ENCODE data around the gene CDH1.

CDH1 gene

GRCh38 chr16:68734782-68735181 is 2.3 kb upstream of the CDH1 start:
- ATAC-seq (replicated peaks; ENCODE audit: extremely low read depth, poor library complexity, severe bottlenecking), result no peak
- Mint-ChIP-seq H3K36me3 (ENCODE audit: insufficient read depth) (peaks cover 3% of the 10 kb centered on the region), H3K4me3 (no peak overlapping the region), H3K9me3 (no peaks in the 10 kb centered on the region), H3K27ac (ENCODE audit: low read depth) (no peak overlapping the region), H3K4me1 (peaks cover 12% of the 10 kb centered on the region), H3K27me3 (peaks cover 50% of the 10 kb centered on the region)
- no peak for DNase-seq (ENCODE audit: low spot score in 2 of 2)

GRCh38 chr16:68736561-68736960 is 531 bp upstream of the CDH1 start:
- DNase-seq (ENCODE audit: low spot score in 2 of 2), result no peak
- Mint-ChIP-seq H3K9me3 (no peaks in the 10 kb centered on the region), H3K27me3 (peaks cover 50% of the 10 kb centered on the region), H3K4me1 (peaks cover 12% of the 10 kb centered on the region), H3K4me3 (peak overlapping the region; percentile 67), H3K27ac (ENCODE audit: low read depth) (peak overlapping the region; percentile 44), H3K36me3 (ENCODE audit: insufficient read depth) (peaks cover 3% of the 10 kb centered on the region)
- no peak for ATAC-seq (replicated peaks; ENCODE audit: extremely low read depth, poor library complexity, severe bottlenecking)

- peaks cover 12% of the 10 kb centered on the region for H3K4me1 Mint-ChIP-seq
- H3K27me3 Mint-ChIP-seq, result peaks cover 50% of the 10 kb centered on the region
- DNase-seq (ENCODE audit: low spot score in 2 of 2), result no peak
- peak overlapping the region; percentile 46 for H3K27ac Mint-ChIP-seq (ENCODE audit: low read depth)
- ATAC-seq (replicated peaks; ENCODE audit: extremely low read depth, poor library complexity, severe bottlenecking), result no peak
- H3K4me3 Mint-ChIP-seq, result peak overlapping the region; percentile 67
- peaks cover 3% of the 10 kb centered on the region for H3K36me3 Mint-ChIP-seq (ENCODE audit: insufficient read depth)
- no peaks in the 10 kb centered on the region for H3K9me3 Mint-ChIP-seq
Observed at GRCh38 chr16:68737730-68738629, 888 bp downstream of the CDH1 start.

- Mint-ChIP-seq H3K9me3 (no peaks in the 10 kb centered on the region), H3K27me3 (peaks cover 36% of the 10 kb centered on the region), H3K4me1 (peaks cover 12% of the 10 kb centered on the region), H3K36me3 (ENCODE audit: insufficient read depth) (peaks cover 3% of the 10 kb centered on the region), H3K4me3 (no peak overlapping the region), H3K27ac (ENCODE audit: low read depth) (no peak overlapping the region)
- ATAC-seq (replicated peaks; ENCODE audit: extremely low read depth, poor library complexity, severe bottlenecking), result no peak
- no peak for DNase-seq (ENCODE audit: low spot score in 2 of 2)
Observed at GRCh38 chr16:68739964-68740627, 3.0 kb downstream of the CDH1 start.

- H3K9me3 Mint-ChIP-seq, result no peaks in the 10 kb centered on the region
- H3K4me3 Mint-ChIP-seq, result no peak overlapping the region
- H3K27me3 Mint-ChIP-seq, result peaks cover 32% of the 10 kb centered on the region
- no peak for ATAC-seq (replicated peaks; ENCODE audit: extremely low read depth, poor library complexity, severe bottlenecking)
- DNase-seq (ENCODE audit: low spot score in 2 of 2), result no peak
- H3K27ac Mint-ChIP-seq (ENCODE audit: low read depth), result no peak overlapping the region
- H3K36me3 Mint-ChIP-seq (ENCODE audit: insufficient read depth), result peaks cover 3% of the 10 kb centered on the region
- peaks cover 12% of the 10 kb centered on the region for H3K4me1 Mint-ChIP-seq
Observed at GRCh38 chr16:68740628-68741346, 3.7 kb downstream of the CDH1 start.

- DNase-seq (ENCODE audit: low spot score in 2 of 2), result no peak
- Mint-ChIP-seq H3K4me1 (no peaks in the 10 kb centered on the region), H3K36me3 (ENCODE audit: insufficient read depth) (peaks cover under 1% of the 10 kb centered on the region), H3K27ac (ENCODE audit: low read depth) (no peak overlapping the region), H3K27me3 (peaks cover 3% of the 10 kb centered on the region), H3K9me3 (no peaks in the 10 kb centered on the region), H3K4me3 (no peak overlapping the region)
- no peak for ATAC-seq (replicated peaks; ENCODE audit: extremely low read depth, poor library complexity, severe bottlenecking)
Observed at GRCh38 chr16:68743664-68744063, 6.6 kb downstream of the CDH1 start.

- H3K4me1 Mint-ChIP-seq, result no peaks in the 10 kb centered on the region
- no peaks in the 10 kb centered on the region for H3K27me3 Mint-ChIP-seq
- H3K9me3 Mint-ChIP-seq, result no peaks in the 10 kb centered on the region
- no peak overlapping the region for H3K27ac Mint-ChIP-seq (ENCODE audit: low read depth)
- H3K4me3 Mint-ChIP-seq, result no peak overlapping the region
- H3K36me3 Mint-ChIP-seq (ENCODE audit: insufficient read depth), result no peaks in the 10 kb centered on the region
- ATAC-seq (replicated peaks; ENCODE audit: extremely low read depth, poor library complexity, severe bottlenecking) (no peak), DNase-seq (ENCODE audit: low spot score in 2 of 2) (no peak)
Observed at GRCh38 chr16:68744744-68745280, 7.7 kb downstream of the CDH1 start.

GRCh38 chr16:68746951-68747350 is 9.9 kb downstream of the CDH1 start:
- no peak for ATAC-seq (replicated peaks; ENCODE audit: extremely low read depth, poor library complexity, severe bottlenecking)
- no peak for DNase-seq (ENCODE audit: low spot score in 2 of 2)
- no peak overlapping the region for H3K27ac Mint-ChIP-seq (ENCODE audit: low read depth)
- H3K4me3 Mint-ChIP-seq, result no peak overlapping the region
- H3K9me3 Mint-ChIP-seq, result no peaks in the 10 kb centered on the region
- H3K27me3 Mint-ChIP-seq, result no peaks in the 10 kb centered on the region
- peaks cover 8% of the 10 kb centered on the region for H3K4me1 Mint-ChIP-seq
- peaks cover under 1% of the 10 kb centered on the region for H3K36me3 Mint-ChIP-seq (ENCODE audit: insufficient read depth)

- Mint-ChIP-seq H3K27me3 (no peaks in the 10 kb centered on the region), H3K4me3 (no peak overlapping the region), H3K9me3 (no peaks in the 10 kb centered on the region), H3K27ac (ENCODE audit: low read depth) (no peak overlapping the region), H3K36me3 (ENCODE audit: insufficient read depth) (peaks cover 3% of the 10 kb centered on the region), H3K4me1 (peaks cover 19% of the 10 kb centered on the region)
- no peak for ATAC-seq (replicated peaks; ENCODE audit: extremely low read depth, poor library complexity, severe bottlenecking)
- DNase-seq (ENCODE audit: low spot score in 2 of 2), result no peak
Observed at GRCh38 chr16:68749432-68749831, 12.3 kb downstream of the CDH1 start.

GRCh38 chr16:68750193-68750695 is 13.2 kb downstream of the CDH1 start:
- ATAC-seq (replicated peaks; ENCODE audit: extremely low read depth, poor library complexity, severe bottlenecking) (no peak), DNase-seq (ENCODE audit: low spot score in 2 of 2) (no peak)
- peaks cover 4% of the 10 kb centered on the region for H3K36me3 Mint-ChIP-seq (ENCODE audit: insufficient read depth)
- H3K9me3 Mint-ChIP-seq, result no peaks in the 10 kb centered on the region
- peaks cover 25% of the 10 kb centered on the region for H3K4me1 Mint-ChIP-seq
- H3K27me3 Mint-ChIP-seq, result no peaks in the 10 kb centered on the region
- no peak overlapping the region for H3K4me3 Mint-ChIP-seq
- no peak overlapping the region for H3K27ac Mint-ChIP-seq (ENCODE audit: low read depth)

GRCh38 chr16:68751160-68751559 is 14.1 kb downstream of the CDH1 start:
- H3K27ac Mint-ChIP-seq (ENCODE audit: low read depth), result no peak overlapping the region
- peaks cover 4% of the 10 kb centered on the region for H3K36me3 Mint-ChIP-seq (ENCODE audit: insufficient read depth)
- peaks cover 27% of the 10 kb centered on the region for H3K4me1 Mint-ChIP-seq
- no peak for DNase-seq (ENCODE audit: low spot score in 2 of 2)
- no peak overlapping the region for H3K4me3 Mint-ChIP-seq
- H3K27me3 Mint-ChIP-seq, result no peaks in the 10 kb centered on the region
- no peak for ATAC-seq (replicated peaks; ENCODE audit: extremely low read depth, poor library complexity, severe bottlenecking)
- H3K9me3 Mint-ChIP-seq, result no peaks in the 10 kb centered on the region

GRCh38 chr16:68752602-68753001 is 15.5 kb downstream of the CDH1 start:
- Mint-ChIP-seq H3K36me3 (ENCODE audit: insufficient read depth) (peaks cover 6% of the 10 kb centered on the region), H3K27ac (ENCODE audit: low read depth) (peak overlapping the region; percentile 66), H3K4me1 (peaks cover 41% of the 10 kb centered on the region), H3K27me3 (no peaks in the 10 kb centered on the region), H3K9me3 (no peaks in the 10 kb centered on the region), H3K4me3 (peak overlapping the region; percentile 48)
- ATAC-seq (replicated peaks; ENCODE audit: extremely low read depth, poor library complexity, severe bottlenecking) (peak; percentile 82), DNase-seq (ENCODE audit: low spot score in 2 of 2) (peak; percentile 18 to 58)
